ENCODE results near the gene GNS.
"Not testable (repeated sequence)": the region's sequence is repeated elsewhere in the genome, so short reads cannot be mapped to it uniquely, and the experiment has no call there.

The GNS gene

GRCh38 chr12:64691795-64692583 lies 67.2 kb downstream of the GNS start:
- peak; percentile 43 for DNase-seq (ENCODE audit: extremely low read depth, low read depth)
- TF ChIP-seq CTCF (IDR thresholded peaks at IDR 0.05; ENCODE audit: low read depth, low read length) = no peak

GRCh38 chr12:64691227-64691794 lies 67.9 kb downstream of the GNS start:
- TF ChIP-seq CTCF (IDR thresholded peaks at IDR 0.05; ENCODE audit: low read depth, low read length) = no peak
- DNase-seq (ENCODE audit: extremely low read depth, low read depth) = no peak

- DNase-seq (ENCODE audit: extremely low read depth, low read depth) = not testable (repeated sequence)
These were observed 69.0 kb downstream of the GNS start for GRCh38 chr12:64690236-64690635.

GRCh38 chr12:64688715-64689114 lies 70.5 kb downstream of the GNS start:
- no peak for TF ChIP-seq CTCF (IDR thresholded peaks at IDR 0.05; ENCODE audit: low read depth, low read length)
- DNase-seq (ENCODE audit: extremely low read depth, low read depth) = no peak

GRCh38 chr12:64688219-64688618 lies 71.0 kb downstream of the GNS start:
- no peak for TF ChIP-seq CTCF (IDR thresholded peaks at IDR 0.05; ENCODE audit: low read depth, low read length)
- no peak for DNase-seq (ENCODE audit: extremely low read depth, low read depth)

GRCh38 chr12:64687816-64688215 lies 71.4 kb downstream of the GNS start:
- no peak for TF ChIP-seq CTCF (IDR thresholded peaks at IDR 0.05; ENCODE audit: low read depth, low read length)
- DNase-seq (ENCODE audit: extremely low read depth, low read depth) = no peak

- DNase-seq (ENCODE audit: extremely low read depth, low read depth) = no peak
- no peak for TF ChIP-seq CTCF (IDR thresholded peaks at IDR 0.05; ENCODE audit: low read depth, low read length)
These were observed 73.6 kb downstream of the GNS start for GRCh38 chr12:64685605-64686004.

GRCh38 chr12:64685050-64685449 lies 74.2 kb downstream of the GNS start:
- no peak for DNase-seq (ENCODE audit: extremely low read depth, low read depth)
- TF ChIP-seq CTCF (IDR thresholded peaks at IDR 0.05; ENCODE audit: low read depth, low read length) = no peak

Measured in AG09319 (cell line).